Keratinocyte (primary cell): Measurements from ENCODE around the gene ENTPD8.

Source experiments
- EZH2 ChIP-seq: IDR thresholded peaks from one replicate; pipeline ENCODE4 v1.6.1; 2012; ENCODE audit warnings: inconsistent platforms, mild to moderate bottlenecking, low read length, moderate library complexity
- TF ChIP-seq, protein P1 (sequence below), 3 experiments: IDR thresholded peaks in 1 of 3; conservative IDR thresholded peaks in 1 of 3; optimal IDR thresholded peaks in 1 of 3; 2 replicates in 2 of 3; 3 replicates in 1 of 3; pipeline versions ENCODE3 to v1.5.1; 2011; ENCODE audit warnings: low read length in 3 of 3, mild to moderate bottlenecking in 3 of 3, moderate library complexity in 2 of 3, control low read depth in 1 of 3, inconsistent platforms in 1 of 3; ENCODE audit not compliant: insufficient read depth in 2 of 3; ENCODE audit errors: extremely low read depth in 1 of 3

DNA sequence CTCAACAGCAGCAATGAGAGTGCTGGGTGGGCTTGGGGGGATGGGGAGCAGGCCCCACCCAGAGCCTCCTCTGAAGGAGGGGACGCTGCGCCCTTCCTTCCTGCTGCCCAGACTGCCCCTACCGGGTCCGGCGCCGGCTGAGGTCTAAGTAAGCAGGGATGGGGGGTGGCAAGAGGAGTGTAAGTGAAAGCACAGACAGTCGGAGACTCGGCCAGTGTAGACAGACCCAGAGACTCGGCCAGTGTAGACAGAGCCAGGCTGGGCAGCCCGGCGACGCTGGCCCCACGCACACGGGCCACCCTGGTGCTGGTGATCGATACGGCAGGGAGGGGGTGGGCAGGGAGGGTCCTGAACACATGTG lies 7.4 kb upstream of the ENTPD8 start:
- TF ChIP-seq, protein P1, sequence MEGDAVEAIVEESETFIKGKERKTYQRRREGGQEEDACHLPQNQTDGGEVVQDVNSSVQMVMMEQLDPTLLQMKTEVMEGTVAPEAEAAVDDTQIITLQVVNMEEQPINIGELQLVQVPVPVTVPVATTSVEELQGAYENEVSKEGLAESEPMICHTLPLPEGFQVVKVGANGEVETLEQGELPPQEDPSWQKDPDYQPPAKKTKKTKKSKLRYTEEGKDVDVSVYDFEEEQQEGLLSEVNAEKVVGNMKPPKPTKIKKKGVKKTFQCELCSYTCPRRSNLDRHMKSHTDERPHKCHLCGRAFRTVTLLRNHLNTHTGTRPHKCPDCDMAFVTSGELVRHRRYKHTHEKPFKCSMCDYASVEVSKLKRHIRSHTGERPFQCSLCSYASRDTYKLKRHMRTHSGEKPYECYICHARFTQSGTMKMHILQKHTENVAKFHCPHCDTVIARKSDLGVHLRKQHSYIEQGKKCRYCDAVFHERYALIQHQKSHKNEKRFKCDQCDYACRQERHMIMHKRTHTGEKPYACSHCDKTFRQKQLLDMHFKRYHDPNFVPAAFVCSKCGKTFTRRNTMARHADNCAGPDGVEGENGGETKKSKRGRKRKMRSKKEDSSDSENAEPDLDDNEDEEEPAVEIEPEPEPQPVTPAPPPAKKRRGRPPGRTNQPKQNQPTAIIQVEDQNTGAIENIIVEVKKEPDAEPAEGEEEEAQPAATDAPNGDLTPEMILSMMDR (optimal IDR thresholded peaks at IDR 0.05 in 1 of 3, IDR thresholded peaks at IDR 0.05 in 1 of 3, conservative IDR thresholded peaks at IDR 0.05 in 1 of 3; ENCODE audit: extremely low read depth in 1 of 3, insufficient read depth in 2 of 3, low read length in 3 of 3), result no peak
- no peak for TF ChIP-seq EZH2
